ENCODE data around the gene LRRC27. TPM values are rescaled to one million over a fixed set of nuclear protein-coding genes. Genes with fewer than 3 reads are reported as not detected.

The LRRC27 gene
- total and polyA plus RNA-seq, 2 experiments from 2014 or later: 19.0 to 21.8 TPM

DNA sequence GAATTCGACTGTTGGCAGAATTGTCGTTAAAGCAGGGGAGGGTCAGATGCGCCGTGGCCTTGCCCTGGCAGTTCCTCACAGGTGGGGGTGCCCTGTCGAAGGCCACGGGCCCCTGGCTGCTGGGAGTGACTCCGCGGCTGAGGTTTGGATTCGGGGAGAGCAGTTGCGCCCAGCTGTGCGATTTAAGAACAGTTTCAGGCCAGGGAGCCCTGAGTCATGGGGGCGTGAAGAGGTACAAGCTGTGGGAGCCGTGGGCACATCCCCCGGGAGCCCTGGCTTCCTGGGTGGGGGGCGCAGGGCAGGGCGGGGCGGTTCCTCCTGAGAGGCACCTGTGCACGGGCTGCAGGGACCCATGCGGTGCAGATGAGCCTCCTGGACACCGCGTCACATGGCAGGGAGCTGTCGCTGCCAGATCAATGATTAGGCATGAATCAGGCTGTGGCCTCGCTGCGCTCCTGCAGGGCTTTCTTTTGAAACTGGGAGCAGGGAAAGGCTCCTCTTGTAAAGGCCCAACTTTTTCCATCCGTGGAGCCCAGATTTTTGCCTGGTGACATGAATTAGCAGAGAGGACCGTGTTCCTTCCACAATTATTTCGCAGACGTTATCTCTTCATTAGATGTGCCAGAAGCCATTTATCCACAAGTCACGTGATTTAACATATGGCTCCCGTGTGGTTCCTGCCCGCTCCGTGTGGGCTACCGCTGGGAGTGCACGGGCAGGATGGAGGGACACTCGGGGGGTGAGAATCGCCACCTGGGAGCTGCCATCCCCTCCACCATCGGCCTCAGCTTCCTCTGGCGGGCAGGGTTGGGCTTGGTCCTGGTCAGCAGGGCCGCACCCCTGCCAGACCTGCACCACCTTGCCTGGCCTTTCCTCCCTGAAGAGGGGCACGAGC, 65.9 kb downstream of the LRRC27 start:
- TF ChIP-seq, protein P1, sequence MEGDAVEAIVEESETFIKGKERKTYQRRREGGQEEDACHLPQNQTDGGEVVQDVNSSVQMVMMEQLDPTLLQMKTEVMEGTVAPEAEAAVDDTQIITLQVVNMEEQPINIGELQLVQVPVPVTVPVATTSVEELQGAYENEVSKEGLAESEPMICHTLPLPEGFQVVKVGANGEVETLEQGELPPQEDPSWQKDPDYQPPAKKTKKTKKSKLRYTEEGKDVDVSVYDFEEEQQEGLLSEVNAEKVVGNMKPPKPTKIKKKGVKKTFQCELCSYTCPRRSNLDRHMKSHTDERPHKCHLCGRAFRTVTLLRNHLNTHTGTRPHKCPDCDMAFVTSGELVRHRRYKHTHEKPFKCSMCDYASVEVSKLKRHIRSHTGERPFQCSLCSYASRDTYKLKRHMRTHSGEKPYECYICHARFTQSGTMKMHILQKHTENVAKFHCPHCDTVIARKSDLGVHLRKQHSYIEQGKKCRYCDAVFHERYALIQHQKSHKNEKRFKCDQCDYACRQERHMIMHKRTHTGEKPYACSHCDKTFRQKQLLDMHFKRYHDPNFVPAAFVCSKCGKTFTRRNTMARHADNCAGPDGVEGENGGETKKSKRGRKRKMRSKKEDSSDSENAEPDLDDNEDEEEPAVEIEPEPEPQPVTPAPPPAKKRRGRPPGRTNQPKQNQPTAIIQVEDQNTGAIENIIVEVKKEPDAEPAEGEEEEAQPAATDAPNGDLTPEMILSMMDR (IDR thresholded peaks at IDR 0.05; ENCODE audit: low read depth, low read length): no peak
- Histone ChIP-seq H3K27me3 (no peaks in the 10 kb centered on the region), H3K27ac (no peak overlapping the region), H3K9me3 (ENCODE audit: low read depth) (no peaks in the 10 kb centered on the region), H3K4me1 (ENCODE audit: low read depth) (peaks cover 14% of the 10 kb centered on the region), H3K36me3 (no peaks in the 10 kb centered on the region), H3K4me3 (peak overlapping the region; percentile 63)
- DNase-seq (ENCODE audit: low read depth in 1 of 2, low spot score in 1 of 2): peak in 1 of 2 donors; percentile 45

- Histone ChIP-seq H3K27me3 (no peaks in the 10 kb centered on the region), H3K36me3 (no peaks in the 10 kb centered on the region), H3K27ac (no peak overlapping the region), H3K9me3 (ENCODE audit: low read depth) (no peaks in the 10 kb centered on the region), H3K4me3 (no peak overlapping the region), H3K4me1 (ENCODE audit: low read depth) (peaks cover 14% of the 10 kb centered on the region)
- TF ChIP-seq, protein P1 (IDR thresholded peaks at IDR 0.05; ENCODE audit: low read depth, low read length): no peak
- no peak for DNase-seq (ENCODE audit: low read depth in 1 of 2, low spot score in 1 of 2)
These were observed 66.6 kb downstream of the LRRC27 start for GRCh38 chr10:132398566-132398991.

DNA sequence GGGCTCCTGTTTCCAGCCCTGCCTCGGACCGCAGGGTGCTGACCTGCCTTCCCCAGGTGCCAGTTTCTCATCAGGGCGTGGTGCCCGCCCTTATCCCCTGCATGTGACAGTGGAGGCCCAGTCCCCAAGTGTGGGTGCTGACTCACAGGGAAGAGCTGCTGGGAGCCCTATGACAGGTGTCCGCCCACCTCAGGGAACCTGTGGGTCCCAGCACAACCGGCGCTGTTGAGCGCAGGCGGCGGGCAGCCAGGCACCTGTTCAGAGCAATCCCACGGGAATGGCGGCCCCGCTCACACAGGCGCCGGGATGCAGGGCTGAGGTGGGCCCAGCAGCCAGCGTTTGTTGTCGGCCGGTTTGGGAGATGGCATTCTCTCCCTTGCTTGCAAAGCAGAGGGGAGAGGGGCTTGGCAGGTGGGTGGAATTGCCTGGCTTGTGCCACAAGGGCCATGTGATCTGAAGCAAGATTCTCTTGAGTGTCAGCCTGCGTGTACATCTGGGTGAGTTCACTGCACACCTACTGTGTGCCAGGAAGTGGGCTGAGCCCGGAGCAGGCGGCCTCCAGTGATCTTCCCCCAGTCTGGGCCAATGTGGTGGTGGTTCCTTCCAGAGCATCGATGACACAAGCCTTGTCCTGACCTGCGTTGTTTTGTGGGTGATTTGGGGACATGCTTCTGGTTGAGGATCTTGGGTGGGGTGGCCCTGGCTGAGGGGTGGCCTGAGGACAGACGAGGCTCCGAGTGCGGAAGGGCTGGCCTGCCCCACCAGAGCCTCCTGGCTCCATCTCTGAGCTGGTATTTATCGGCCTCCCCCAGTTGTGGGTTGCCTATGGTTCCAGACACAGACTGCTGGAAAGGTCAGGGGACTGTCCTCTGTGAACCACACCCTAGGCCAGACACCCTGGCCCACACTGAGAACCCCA, 67.4 kb downstream of the LRRC27 start:
- TF ChIP-seq, protein P1 (IDR thresholded peaks at IDR 0.05; ENCODE audit: low read depth, low read length): no peak
- peaks cover 14% of the 10 kb centered on the region for H3K4me1 ChIP-seq (ENCODE audit: low read depth)
- H3K27me3 ChIP-seq: no peaks in the 10 kb centered on the region

DNA sequence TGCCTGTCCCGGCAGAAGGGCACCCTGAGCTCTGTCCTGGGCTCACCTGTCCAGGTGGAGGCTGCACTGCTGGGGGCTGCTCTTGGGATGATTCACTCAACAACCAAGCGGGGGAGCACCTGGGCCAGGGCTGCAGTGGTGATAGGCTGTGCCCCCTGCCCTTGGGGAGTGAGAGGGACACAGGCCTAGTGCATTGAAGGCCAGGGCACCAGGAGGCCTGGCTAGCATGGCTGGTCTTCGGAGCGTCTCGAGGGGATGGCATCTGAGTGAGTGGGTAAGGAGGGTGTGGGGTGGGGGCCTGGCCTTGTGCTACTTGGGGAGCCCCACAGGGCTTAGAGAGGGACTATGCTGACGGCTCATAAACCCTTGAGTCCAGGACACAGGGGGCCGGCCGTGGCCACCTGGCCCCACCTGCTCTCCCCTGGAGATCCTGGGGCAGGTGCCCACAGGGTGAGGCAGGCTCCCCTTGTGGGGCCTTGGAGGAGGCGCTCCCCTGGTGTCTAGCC, 68.1 kb downstream of the LRRC27 start:
- Histone ChIP-seq H3K27ac (no peak overlapping the region), H3K4me1 (ENCODE audit: low read depth) (peaks cover 14% of the 10 kb centered on the region), H3K4me3 (no peak overlapping the region), H3K36me3 (peaks cover 3% of the 10 kb centered on the region), H3K27me3 (no peaks in the 10 kb centered on the region), H3K9me3 (ENCODE audit: low read depth) (no peaks in the 10 kb centered on the region)
- DNase-seq (ENCODE audit: low read depth in 1 of 2, low spot score in 1 of 2): no peak
- TF ChIP-seq, protein P1 (IDR thresholded peaks at IDR 0.05; ENCODE audit: low read depth, low read length): no peak

More for the DNA sequence above, 67.4 kb downstream of the LRRC27 start:
- Histone ChIP-seq H3K9me3 (ENCODE audit: low read depth) (no peaks in the 10 kb centered on the region), H3K4me3 (no peak overlapping the region), H3K36me3 (no peaks in the 10 kb centered on the region), H3K27ac (no peak overlapping the region)
- no peak for DNase-seq (ENCODE audit: low read depth in 1 of 2, low spot score in 1 of 2)

GRCh38 chr10:132400547-132401151, 68.7 kb downstream of the LRRC27 start:
- TF ChIP-seq, protein P1 (IDR thresholded peaks at IDR 0.05; ENCODE audit: low read depth, low read length): no peak
- Histone ChIP-seq H3K9me3 (ENCODE audit: low read depth) (no peaks in the 10 kb centered on the region), H3K27ac (peak overlapping the region; percentile 30), H3K36me3 (peaks cover 8% of the 10 kb centered on the region), H3K4me1 (ENCODE audit: low read depth) (peaks cover 11% of the 10 kb centered on the region), H3K4me3 (no peak overlapping the region), H3K27me3 (no peaks in the 10 kb centered on the region)
- no peak for DNase-seq (ENCODE audit: low read depth in 1 of 2, low spot score in 1 of 2)

Data from cardiac muscle cell (in vitro differentiated cells and primary cell).